ENCODE results near the gene CTBP2. TPM values are rescaled to one million over a fixed set of nuclear protein-coding genes. Genes with fewer than 3 reads are reported as not detected.

CTBP2 gene
- total RNA-seq, 2 experiments from 2014 or later = 0.29 to 0.40 TPM

DNA sequence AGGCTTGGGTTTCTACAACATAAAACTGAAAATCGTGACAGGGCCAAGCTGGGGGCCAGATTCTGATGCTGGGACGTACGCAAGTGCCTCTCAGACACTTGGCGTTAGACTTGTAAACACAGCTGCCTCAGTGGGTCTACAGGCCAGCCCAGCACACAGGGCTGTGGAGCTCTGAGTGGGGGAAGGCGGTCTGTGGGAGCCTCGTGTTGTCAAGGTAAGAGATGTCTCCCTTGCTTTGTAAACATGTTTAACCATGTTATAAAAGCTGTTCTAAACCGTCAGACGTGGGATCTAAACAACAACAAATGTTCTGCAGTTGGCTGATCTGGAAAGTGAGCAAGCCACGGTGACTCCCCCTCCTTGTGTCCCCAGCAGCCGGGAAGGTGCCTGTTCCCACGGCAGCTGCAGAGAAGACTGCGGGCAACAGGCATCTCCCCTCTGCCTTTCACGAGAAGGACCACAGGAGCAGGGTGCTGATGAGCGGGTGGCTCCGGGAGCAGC, 150.7 kb downstream of the CTBP2 start:
- Mint-ChIP-seq H3K9me3 (ENCODE audit: insufficient read depth) (no peaks in the 10 kb centered on the region), H3K36me3 (ENCODE audit: low read depth) (no peaks in the 10 kb centered on the region), H3K27ac (no peak overlapping the region), H3K4me1 (ENCODE audit: low read depth) (peaks cover 3% of the 10 kb centered on the region), H3K27me3 (ENCODE audit: low read depth) (peaks cover 19% of the 10 kb centered on the region), H3K4me3 (no peak overlapping the region)
- ATAC-seq (no peak), DNase-seq (no peak)
- ChIA-PET POLR2A (interaction anchor here (0.6 kb wide), 1 partner anchor 58 kb away, joined by 3 read pairs; no protein-coding TSS in a partner anchor), CTCF (interaction anchor here (1.5 kb wide), 1 partner anchor 17 kb away, joined by 9 read pairs; no protein-coding TSS in a partner anchor)

DNA sequence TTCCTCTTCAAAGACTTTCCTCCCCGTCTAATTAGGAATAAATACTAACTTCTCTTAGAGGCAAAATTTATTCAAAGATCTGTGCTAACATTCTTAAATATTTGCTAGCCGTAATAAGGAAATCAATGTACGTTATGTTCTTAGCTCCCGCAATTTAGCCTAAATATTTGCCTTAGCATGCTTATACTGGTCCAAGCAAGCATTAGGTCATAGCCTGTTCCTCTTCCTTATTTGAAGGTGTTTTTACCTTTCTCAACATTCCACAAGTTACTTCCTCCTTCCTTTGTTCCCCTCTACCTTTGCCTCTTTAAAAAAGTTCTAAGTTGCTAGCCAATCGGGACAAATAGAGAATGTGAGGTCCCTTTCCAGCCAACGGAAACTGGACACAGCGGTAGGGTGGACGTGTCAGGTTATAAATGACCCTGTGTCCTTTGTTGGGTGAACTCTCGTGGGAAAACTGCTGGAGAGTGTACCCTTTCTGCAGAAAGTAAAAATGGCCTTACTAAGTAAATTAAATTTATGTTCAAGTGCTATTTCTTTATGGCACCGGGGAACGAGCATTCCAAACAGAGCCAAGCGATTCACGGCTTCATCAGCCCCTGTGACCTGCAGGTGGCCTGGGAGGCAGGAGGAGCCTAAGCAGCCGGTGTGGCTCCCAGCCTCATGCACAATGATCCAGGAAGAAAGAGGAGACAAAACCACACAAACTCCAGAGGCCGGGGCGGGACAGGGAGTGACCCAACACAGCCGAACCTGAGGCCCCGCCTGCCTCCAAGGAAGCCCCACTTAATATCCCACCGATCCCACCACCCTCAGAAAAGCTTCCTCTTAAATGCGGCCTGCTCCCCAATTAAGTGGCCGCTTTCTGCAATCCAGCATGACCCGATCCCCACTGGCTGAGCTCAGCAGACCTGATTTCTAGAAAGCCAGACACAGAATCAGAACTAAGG, 151.4 kb downstream of the CTBP2 start:
- Mint-ChIP-seq H3K27ac (no peak overlapping the region), H3K27me3 (ENCODE audit: low read depth) (peaks cover 18% of the 10 kb centered on the region), H3K36me3 (ENCODE audit: low read depth) (no peaks in the 10 kb centered on the region), H3K4me3 (no peak overlapping the region), H3K9me3 (ENCODE audit: insufficient read depth) (no peaks in the 10 kb centered on the region), H3K4me1 (ENCODE audit: low read depth) (no peaks in the 10 kb centered on the region)
- no peak for DNase-seq
- CTCF ChIA-PET = no interaction called here
- no peak for ATAC-seq
- POLR2A ChIA-PET = no interaction called here

DNA sequence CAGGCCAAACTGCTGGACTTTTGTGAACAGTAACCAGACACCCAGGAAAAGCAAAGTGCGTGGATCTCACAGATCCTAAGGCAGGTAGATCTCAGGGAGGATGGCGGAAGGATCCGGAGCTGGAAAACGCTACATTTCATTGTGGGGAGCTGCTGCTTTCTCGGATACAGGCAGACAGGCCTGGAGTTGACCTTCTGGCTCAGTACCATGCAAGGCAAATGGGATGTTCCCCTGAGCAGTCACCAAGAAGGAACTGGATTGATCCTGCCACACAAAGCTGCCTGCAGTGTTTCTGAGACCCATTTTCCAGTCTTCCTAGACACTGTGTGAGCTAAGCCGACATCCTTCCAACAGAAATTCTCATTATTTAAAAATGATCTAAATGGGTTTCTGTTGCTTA, 152.9 kb downstream of the CTBP2 start:
- ChIA-PET POLR2A (no interaction called here), CTCF (no interaction called here)
- H3K4me3 Mint-ChIP-seq = no peak overlapping the region
- peaks cover 15% of the 10 kb centered on the region for H3K27me3 Mint-ChIP-seq (ENCODE audit: low read depth)
- DNase-seq = no peak
- H3K36me3 Mint-ChIP-seq (ENCODE audit: low read depth) = no peaks in the 10 kb centered on the region
- H3K4me1 Mint-ChIP-seq (ENCODE audit: low read depth) = no peaks in the 10 kb centered on the region
- H3K27ac Mint-ChIP-seq = no peak overlapping the region
- ATAC-seq = no peak
- H3K9me3 Mint-ChIP-seq (ENCODE audit: insufficient read depth) = no peaks in the 10 kb centered on the region

DNA sequence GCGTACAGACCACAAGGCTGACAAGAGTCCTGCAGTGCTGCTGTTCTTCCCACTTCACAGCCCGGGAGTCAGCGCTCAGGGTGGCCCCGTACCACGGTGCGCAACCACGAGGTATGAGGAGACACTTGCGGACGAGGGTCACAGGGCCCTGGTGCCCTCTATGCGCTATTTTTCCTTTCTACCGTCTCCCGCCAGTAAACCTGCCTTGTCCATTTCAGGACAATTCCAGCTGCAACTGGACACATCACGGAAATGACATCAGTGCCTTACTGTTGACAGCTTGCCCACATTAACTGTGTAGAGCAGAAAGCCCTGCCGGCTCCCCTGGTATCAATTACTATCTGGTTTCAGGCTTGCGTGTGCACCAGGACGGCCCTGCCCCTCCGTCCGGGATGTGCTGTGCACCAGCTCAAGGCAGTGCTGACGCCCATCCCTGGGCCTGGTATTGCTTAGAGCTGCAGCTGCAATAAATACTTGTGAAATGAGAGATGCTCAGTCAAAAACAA, 153.4 kb downstream of the CTBP2 start:
- H3K4me3 Mint-ChIP-seq = no peak overlapping the region
- ChIA-PET CTCF (no interaction called here), POLR2A (interaction anchor here (0.5 kb wide), 1 partner anchor 151 kb away, joined by 4 read pairs; no protein-coding TSS in a partner anchor)
- no peak for DNase-seq
- H3K27ac Mint-ChIP-seq = no peak overlapping the region
- no peak for ATAC-seq
- H3K36me3 Mint-ChIP-seq (ENCODE audit: low read depth) = no peaks in the 10 kb centered on the region
- H3K9me3 Mint-ChIP-seq (ENCODE audit: insufficient read depth) = no peaks in the 10 kb centered on the region
- no peaks in the 10 kb centered on the region for H3K4me1 Mint-ChIP-seq (ENCODE audit: low read depth)
- peaks cover 15% of the 10 kb centered on the region for H3K27me3 Mint-ChIP-seq (ENCODE audit: low read depth)

DNA sequence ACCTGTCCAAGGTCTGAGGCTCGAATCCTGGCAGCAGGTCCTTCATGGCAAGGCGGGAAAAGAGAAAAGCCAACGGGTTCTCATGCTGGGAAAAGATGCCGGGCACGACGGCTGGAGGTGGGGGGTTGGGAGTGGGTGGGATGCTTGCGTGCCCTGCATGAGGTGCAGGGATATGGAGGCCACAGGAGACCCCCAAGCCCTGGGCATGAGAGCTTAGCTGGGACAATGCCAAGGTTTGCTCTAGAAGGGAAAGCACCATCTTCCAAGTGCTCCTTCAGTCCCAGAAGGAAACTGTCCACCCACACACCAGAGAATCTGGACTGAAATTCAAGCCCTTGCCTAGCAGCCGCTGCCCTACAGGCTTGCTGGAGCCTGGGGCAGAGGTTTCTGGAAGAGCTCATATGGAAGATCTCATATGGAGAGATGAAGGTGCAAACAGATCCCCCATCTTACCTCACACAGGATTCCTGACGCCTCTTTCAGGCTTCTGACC, 154.1 kb downstream of the CTBP2 start:
- POLR2A ChIA-PET = no interaction called here
- H3K36me3 Mint-ChIP-seq (ENCODE audit: low read depth) = no peaks in the 10 kb centered on the region
- peaks cover 15% of the 10 kb centered on the region for H3K27me3 Mint-ChIP-seq (ENCODE audit: low read depth)
- ATAC-seq = no peak
- no peak overlapping the region for H3K4me3 Mint-ChIP-seq
- DNase-seq = no peak
- CTCF ChIA-PET = no interaction called here
- H3K9me3 Mint-ChIP-seq (ENCODE audit: insufficient read depth) = no peaks in the 10 kb centered on the region
- no peak overlapping the region for H3K27ac Mint-ChIP-seq
- no peaks in the 10 kb centered on the region for H3K4me1 Mint-ChIP-seq (ENCODE audit: low read depth)

DNA sequence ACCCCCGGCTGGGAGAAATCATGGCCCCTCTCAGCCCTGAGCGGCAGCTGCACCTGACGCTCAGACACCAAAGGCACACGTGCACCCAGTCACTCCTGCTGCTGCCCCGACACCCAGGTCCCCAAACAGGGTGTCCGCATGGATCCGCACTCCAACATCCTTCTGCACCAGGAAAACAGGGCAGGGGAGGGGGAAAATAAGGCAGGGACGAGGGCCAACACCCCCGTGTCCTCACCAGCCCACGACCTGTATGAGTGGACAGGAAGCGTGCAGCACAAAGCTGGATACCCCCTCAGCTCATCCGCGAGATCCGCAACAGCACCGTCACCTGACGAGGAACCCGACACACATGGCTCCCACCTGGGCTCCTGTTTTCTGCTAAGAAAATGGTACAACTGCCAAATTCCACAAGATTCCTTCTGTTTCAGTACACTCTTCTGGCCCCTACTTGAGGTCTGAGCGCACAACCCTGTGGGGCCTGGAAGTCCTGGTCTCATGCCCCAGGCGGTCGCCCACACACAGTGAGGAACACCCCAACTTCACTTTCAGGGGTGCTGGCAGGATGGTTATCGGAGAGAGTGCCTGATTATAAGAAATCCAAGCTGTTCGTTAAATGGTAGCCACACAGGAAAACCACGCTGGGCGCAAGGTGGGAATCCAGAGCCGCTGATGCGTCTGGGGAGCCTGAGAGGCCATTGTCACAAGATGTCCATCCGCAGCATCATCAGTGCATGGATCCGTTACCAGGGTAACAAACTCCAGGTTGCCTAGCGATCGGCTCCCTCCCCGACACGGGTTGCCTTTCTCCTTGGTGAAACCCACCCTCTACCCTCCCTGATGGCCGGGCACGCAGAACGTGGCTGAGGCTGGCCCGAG, 154.8 kb downstream of the CTBP2 start:
- no peaks in the 10 kb centered on the region for H3K4me1 Mint-ChIP-seq (ENCODE audit: low read depth)
- no peak for DNase-seq
- H3K27me3 Mint-ChIP-seq (ENCODE audit: low read depth) = peaks cover 13% of the 10 kb centered on the region
- no peak for ATAC-seq
- H3K9me3 Mint-ChIP-seq (ENCODE audit: insufficient read depth) = no peaks in the 10 kb centered on the region
- no peak overlapping the region for H3K27ac Mint-ChIP-seq
- ChIA-PET CTCF (no interaction called here), POLR2A (no interaction called here)
- no peak overlapping the region for H3K4me3 Mint-ChIP-seq
- no peaks in the 10 kb centered on the region for H3K36me3 Mint-ChIP-seq (ENCODE audit: low read depth)

DNA sequence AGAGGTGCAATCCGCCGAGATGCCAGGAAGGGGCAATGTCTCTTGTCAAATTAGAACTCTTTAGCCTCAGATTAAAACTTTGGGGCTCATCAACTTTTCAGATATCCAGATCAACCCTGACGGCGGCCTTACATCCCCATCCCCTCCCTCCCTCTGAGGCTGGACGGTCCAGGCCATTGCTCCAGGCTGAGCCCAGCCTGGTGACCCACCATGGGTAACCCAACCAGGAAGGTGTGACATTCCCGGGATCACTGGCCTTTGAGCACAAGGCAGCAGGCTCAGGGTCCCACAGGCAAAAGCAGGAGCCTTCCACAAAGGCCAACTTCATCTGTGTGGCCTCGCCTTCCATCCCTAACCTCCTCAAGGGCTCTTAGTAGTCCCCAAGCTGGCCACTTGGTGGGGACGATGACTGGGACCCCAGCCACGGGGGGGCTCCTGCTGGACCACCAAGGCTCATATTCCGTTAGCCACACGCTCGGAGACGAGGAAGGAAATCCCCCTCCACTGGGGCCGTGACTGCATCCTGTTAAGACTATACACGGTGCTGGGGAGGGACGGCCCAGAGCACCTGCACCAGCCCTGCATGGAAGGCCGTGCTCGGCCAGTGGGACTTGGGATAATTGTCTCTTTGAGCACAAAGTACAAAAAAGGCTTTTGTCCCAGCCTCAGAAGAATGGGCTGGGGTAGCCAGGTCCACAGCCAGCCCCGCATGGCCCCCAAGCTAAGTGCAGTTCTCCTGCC, 155.6 kb downstream of the CTBP2 start:
- Mint-ChIP-seq H3K27ac (no peak overlapping the region), H3K9me3 (ENCODE audit: insufficient read depth) (no peaks in the 10 kb centered on the region), H3K4me3 (no peak overlapping the region), H3K4me1 (ENCODE audit: low read depth) (peaks cover 2% of the 10 kb centered on the region), H3K36me3 (ENCODE audit: low read depth) (no peaks in the 10 kb centered on the region), H3K27me3 (ENCODE audit: low read depth) (peaks cover 8% of the 10 kb centered on the region)
- POLR2A ChIA-PET = no interaction called here
- CTCF ChIA-PET = no interaction called here
- no peak for DNase-seq
- no peak for ATAC-seq

DNA sequence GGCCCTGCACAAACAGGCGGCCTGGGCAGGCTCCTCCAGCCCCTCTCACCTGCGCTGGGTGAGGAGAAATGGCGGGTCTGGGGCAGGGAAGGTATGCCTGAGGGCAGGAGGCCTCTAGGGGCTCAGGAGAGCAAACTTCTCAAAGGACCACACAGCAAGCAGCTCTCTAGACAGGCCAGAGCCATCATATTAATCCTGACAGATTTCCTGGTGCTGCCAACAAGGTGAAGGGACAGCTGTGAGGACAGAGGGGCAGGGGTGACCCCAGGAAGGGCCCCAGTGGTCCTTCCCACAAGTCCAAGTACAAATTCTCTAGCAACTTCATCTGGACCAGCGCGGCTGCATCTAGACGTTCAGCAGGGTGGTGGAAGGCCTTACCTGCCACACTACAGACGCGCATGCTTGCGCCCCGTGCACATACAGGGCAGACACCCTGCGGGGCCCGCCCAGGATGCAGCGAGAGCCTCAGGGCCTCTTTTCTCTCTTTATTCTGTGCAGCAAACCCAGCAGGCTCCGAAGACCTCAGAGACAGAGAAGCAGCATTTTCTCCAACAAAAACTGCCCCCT, 156.4 kb downstream of the CTBP2 start:
- ChIA-PET CTCF (no interaction called here), POLR2A (no interaction called here)
- DNase-seq (no peak), ATAC-seq (no peak)
- no peak overlapping the region for H3K4me3 Mint-ChIP-seq
- H3K27me3 Mint-ChIP-seq (ENCODE audit: low read depth) = peaks cover 8% of the 10 kb centered on the region
- peaks cover 2% of the 10 kb centered on the region for H3K4me1 Mint-ChIP-seq (ENCODE audit: low read depth)
- H3K36me3 Mint-ChIP-seq (ENCODE audit: low read depth) = no peaks in the 10 kb centered on the region
- H3K9me3 Mint-ChIP-seq (ENCODE audit: insufficient read depth) = no peaks in the 10 kb centered on the region
- no peak overlapping the region for H3K27ac Mint-ChIP-seq

DNA sequence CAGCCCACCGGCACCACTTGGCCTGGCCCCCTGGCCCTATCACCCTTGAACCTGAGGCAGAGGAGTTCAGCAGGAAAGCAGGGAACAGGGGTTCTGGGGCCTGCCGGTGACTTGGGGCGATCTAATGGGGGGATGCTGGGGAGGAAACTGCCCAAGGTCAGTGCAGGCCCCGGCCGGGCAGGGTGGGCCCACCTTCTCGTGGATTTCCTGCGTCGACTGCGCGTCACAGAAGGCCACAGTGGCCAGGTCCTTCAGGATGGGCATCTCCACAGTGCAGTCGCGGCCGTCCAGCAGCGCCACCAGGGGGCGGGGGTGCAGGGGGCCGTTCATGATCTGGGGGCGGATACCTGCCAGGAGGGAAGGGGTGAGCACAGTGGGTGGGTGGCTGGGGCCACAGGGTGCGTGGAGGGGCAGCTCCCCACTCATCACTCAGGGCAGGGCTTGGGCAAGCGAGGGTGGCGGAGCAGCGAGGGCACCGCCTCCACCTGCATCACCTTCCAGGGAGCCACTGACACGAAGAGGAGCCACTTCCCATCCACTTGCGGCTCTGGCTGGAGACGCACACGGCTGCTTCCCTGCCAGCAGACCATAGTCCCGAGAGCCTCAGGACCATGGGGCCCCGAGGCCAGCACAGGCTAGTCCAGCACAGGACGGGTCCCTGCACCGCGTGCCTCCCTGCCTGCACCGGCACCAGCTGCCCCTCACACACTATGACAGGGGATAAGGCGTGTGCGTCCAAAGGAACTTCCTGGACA, 157.0 kb downstream of the CTBP2 start:
- H3K4me3 Mint-ChIP-seq = no peak overlapping the region
- peaks cover 5% of the 10 kb centered on the region for H3K27me3 Mint-ChIP-seq (ENCODE audit: low read depth)
- ATAC-seq (no peak), DNase-seq (no peak)
- H3K27ac Mint-ChIP-seq = no peak overlapping the region
- POLR2A ChIA-PET = no interaction called here
- peaks cover 2% of the 10 kb centered on the region for H3K4me1 Mint-ChIP-seq (ENCODE audit: low read depth)
- no peaks in the 10 kb centered on the region for H3K36me3 Mint-ChIP-seq (ENCODE audit: low read depth)
- CTCF ChIA-PET = no interaction called here
- H3K9me3 Mint-ChIP-seq (ENCODE audit: insufficient read depth) = no peaks in the 10 kb centered on the region

DNA sequence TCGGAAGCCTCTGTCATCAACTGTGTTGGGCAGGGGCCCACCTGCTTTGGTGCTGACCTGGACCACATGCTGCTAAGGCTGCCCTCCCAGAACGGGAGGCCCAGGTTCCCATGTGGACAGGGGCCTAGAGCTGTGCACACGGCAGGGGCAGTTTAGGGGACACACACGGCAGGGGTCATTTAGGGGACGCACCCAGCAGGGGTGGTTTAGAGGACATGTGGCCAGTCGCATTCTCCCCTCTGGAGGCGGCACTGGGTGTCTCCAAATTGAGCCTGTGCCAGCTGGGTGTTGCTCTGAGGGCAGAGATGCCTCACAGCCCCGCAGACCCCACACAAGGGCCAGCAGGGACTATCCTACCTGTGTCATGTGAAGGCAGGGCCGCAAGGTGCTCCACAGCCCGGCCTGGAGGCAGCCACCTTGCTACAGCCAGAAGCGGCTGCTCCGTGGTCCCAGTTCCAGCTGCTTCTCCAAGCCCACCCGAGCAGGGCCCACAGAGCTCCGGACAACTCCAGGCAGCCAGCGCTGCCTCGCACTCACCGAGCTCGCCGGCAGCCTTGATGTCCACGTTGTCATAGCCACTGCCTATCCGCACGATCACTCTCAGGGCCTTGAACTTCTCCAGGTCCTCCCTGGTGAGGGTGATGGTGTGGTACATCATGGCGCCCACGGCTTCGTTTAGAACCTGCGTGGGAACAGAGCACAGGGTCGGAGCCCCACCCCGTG, 157.8 kb downstream of the CTBP2 start:
- Mint-ChIP-seq H3K27me3 (ENCODE audit: low read depth) (peaks cover 5% of the 10 kb centered on the region), H3K9me3 (ENCODE audit: insufficient read depth) (no peaks in the 10 kb centered on the region), H3K4me3 (no peak overlapping the region), H3K4me1 (ENCODE audit: low read depth) (peaks cover 2% of the 10 kb centered on the region), H3K27ac (no peak overlapping the region), H3K36me3 (ENCODE audit: low read depth) (no peaks in the 10 kb centered on the region)
- CTCF ChIA-PET = no interaction called here
- DNase-seq (no peak), ATAC-seq (no peak)
- POLR2A ChIA-PET = no interaction called here
